Smooth muscle cell (in vitro differentiated cells): ENCODE data around the gene LMNTD2. TPM values are rescaled to one million over a fixed set of nuclear protein-coding genes. Genes with fewer than 3 reads are reported as not detected.

ENCODE experiments used
- DNase-seq: peaks from one replicate; lab custom pipeline; 2025; ENCODE audit not compliant: unreplicated experiment; lab: John Stamatoyannopoulos, UW
- H2AFZ ChIP-seq: fragments of 200-600 bp; sonication (generic); 2 replicates; pipeline ENCODE4 v1.6.0; 2016; ENCODE audit warnings: antibody characterized with exemption, low read depth, mild to moderate bottlenecking
- H3F3A ChIP-seq: fragments of 200-600 bp; sonication (generic); 2 replicates; pipeline ENCODE4 v1.6.0; 2017; ENCODE audit warnings: antibody characterized with exemption, low read depth
- H3K27ac ChIP-seq: fragments of 200-600 bp; sonication (generic); 2 replicates; pipeline ENCODE4 v1.5.1; 2016; ENCODE audit warnings: low read depth, mild to moderate bottlenecking
- H3K27me3 ChIP-seq: fragments of 200-600 bp; sonication (generic); 2 replicates; pipeline ENCODE4 v1.6.1; 2016; ENCODE audit warnings: low read depth, mild to moderate bottlenecking
- H3K36me3 ChIP-seq: fragments of 200-600 bp; sonication (generic); 2 replicates; pipeline ENCODE4 v1.5.1; 2016; ENCODE audit warnings: low read depth
- H3K4me1 ChIP-seq: fragments of 200-600 bp; sonication (generic); 2 replicates; pipeline ENCODE4 v1.5.1; 2016; ENCODE audit warnings: low read depth
- H3K4me2 ChIP-seq: fragments of 200-600 bp; sonication (generic); 2 replicates; pipeline ENCODE4 v1.6.0; 2016; ENCODE audit warnings: mild to moderate bottlenecking
- H3K4me3 ChIP-seq: fragments of 200-600 bp; sonication (generic); 2 replicates; pipeline ENCODE4 v1.5.1; 2016; ENCODE audit warnings: mild to moderate bottlenecking
- H3K79me2 ChIP-seq: fragments of 200-600 bp; sonication (generic); 2 replicates; pipeline ENCODE4 v1.6.0; 2016; ENCODE audit warnings: low read depth, mild to moderate bottlenecking
- H3K9ac ChIP-seq: fragments of 200-600 bp; sonication (generic); 2 replicates; pipeline ENCODE4 v1.6.0; 2016; ENCODE audit warnings: low read depth
- H3K9me3 ChIP-seq: fragments of 200-600 bp; sonication (generic); replicated peaks from 2 replicates; pipeline ENCODE4 v1.5.1; 2016; ENCODE audit warnings: low read depth
- H4K20me1 ChIP-seq: fragments of 200-600 bp; sonication (generic); 2 replicates; pipeline ENCODE4 v1.6.0; 2016; ENCODE audit warnings: low read depth
- CTCF ChIP-seq: fragments of 200-600 bp; sonication (generic); IDR thresholded peaks from 2 replicates; pipeline ENCODE4 v1.5.1; 2017; ENCODE audit warnings: borderline replicate concordance, mild to moderate bottlenecking, antibody characterized with exemption; ENCODE audit not compliant: insufficient read depth, poor library complexity, severe bottlenecking
- WGBS: methylation state at CpG from one replicate; pipeline ENCODE4 v1.1.7; 2016; ENCODE audit warnings: low lambda C conversion rate; 5-methylcytosine and 5-hydroxymethylcytosine counted together
- polyA plus RNA-seq: library from polyadenylated mRNA; unstranded; fragments of >200 nt; fragmentation: Nextera tagmentation; extraction: Ambion mirVana; gene quantifications from 2 replicates; pipeline ENCODE4 v1.2.1, GENCODE V29; 2016
- total RNA-seq: library from RNA; depleted of rRNA; stranded (reverse); fragments of >200 nt; gene quantifications from 2 replicates; pipeline ENCODE4 v1.2.3, GENCODE V29; 2014

LMNTD2 gene
- total and polyA plus RNA-seq, 2 experiments from 2014 or later, result 3.6 TPM; not detected in 1

GRCh38 chr11:598005-598680 lies 37.6 kb upstream of the LMNTD2 start:
- H3K4me2 ChIP-seq, result no peak overlapping the region
- H3K4me3 ChIP-seq, result no peak overlapping the region
- H3K79me2 ChIP-seq, result peaks cover 16% of the 10 kb centered on the region
- 97% methylated on average over 24 of the region's 30 CpGs for WGBS
- H3K4me1 ChIP-seq, result no peaks in the 10 kb centered on the region
- H3K27me3 ChIP-seq, result no peaks in the 10 kb centered on the region
- no peaks in the 10 kb centered on the region for H3F3A ChIP-seq
- H3K9ac ChIP-seq, result no peak overlapping the region
- H4K20me1 ChIP-seq, result peaks cover 79% of the 10 kb centered on the region
- H3K9me3 ChIP-seq, result no peaks in the 10 kb centered on the region
- DNase-seq, result no peak
- H2AFZ ChIP-seq, result no peak overlapping the region
- no peak for TF ChIP-seq CTCF
- peaks cover 6% of the 10 kb centered on the region for H3K36me3 ChIP-seq
- H3K27ac ChIP-seq, result no peak overlapping the region

- no peaks in the 10 kb centered on the region for H3F3A ChIP-seq
- peak; percentile 11 for TF ChIP-seq CTCF
- no peak overlapping the region for H3K9ac ChIP-seq
- H3K4me3 ChIP-seq, result no peak overlapping the region
- H3K4me1 ChIP-seq, result no peaks in the 10 kb centered on the region
- H3K36me3 ChIP-seq, result peaks cover 6% of the 10 kb centered on the region
- H4K20me1 ChIP-seq, result peaks cover 76% of the 10 kb centered on the region
- H3K4me2 ChIP-seq, result no peak overlapping the region
- WGBS, result 96% methylated on average over 28 of the region's 29 CpGs
- no peak overlapping the region for H2AFZ ChIP-seq
- H3K27ac ChIP-seq, result no peak overlapping the region
- no peak for DNase-seq
- H3K79me2 ChIP-seq, result peaks cover 18% of the 10 kb centered on the region
- H3K27me3 ChIP-seq, result no peaks in the 10 kb centered on the region
- H3K9me3 ChIP-seq, result no peaks in the 10 kb centered on the region
These were observed 36.7 kb upstream of the LMNTD2 start for GRCh38 chr11:597166-597725.

GRCh38 chr11:596374-596773 lies 35.8 kb upstream of the LMNTD2 start:
- Histone ChIP-seq H3K27ac (no peak overlapping the region), H4K20me1 (peaks cover 73% of the 10 kb centered on the region), H3K27me3 (no peaks in the 10 kb centered on the region), H3K4me1 (no peaks in the 10 kb centered on the region), H3K9me3 (no peaks in the 10 kb centered on the region), H3K4me2 (no peak overlapping the region), H3K79me2 (peaks cover 20% of the 10 kb centered on the region), H3K36me3 (peaks cover 2% of the 10 kb centered on the region), H3K9ac (no peak overlapping the region), H3K4me3 (no peak overlapping the region), H3F3A (no peaks in the 10 kb centered on the region), H2AFZ (no peak overlapping the region)
- no peak for DNase-seq
- no peak for TF ChIP-seq CTCF
- 95% methylated on average over 10 of the region's 10 CpGs for WGBS

- 94% methylated on average over 10 of the region's 10 CpGs for WGBS
- no peaks in the 10 kb centered on the region for H3K9me3 ChIP-seq
- peaks cover 27% of the 10 kb centered on the region for H3K79me2 ChIP-seq
- no peaks in the 10 kb centered on the region for H3K27me3 ChIP-seq
- H3F3A ChIP-seq, result no peaks in the 10 kb centered on the region
- H3K4me2 ChIP-seq, result no peak overlapping the region
- no peak overlapping the region for H3K27ac ChIP-seq
- H3K9ac ChIP-seq, result no peak overlapping the region
- H2AFZ ChIP-seq, result no peak overlapping the region
- peaks cover 82% of the 10 kb centered on the region for H4K20me1 ChIP-seq
- no peaks in the 10 kb centered on the region for H3K36me3 ChIP-seq
- DNase-seq, result no peak
- no peak overlapping the region for H3K4me3 ChIP-seq
- no peaks in the 10 kb centered on the region for H3K4me1 ChIP-seq
- no peak for TF ChIP-seq CTCF
These were observed 34.9 kb upstream of the LMNTD2 start for GRCh38 chr11:595400-595799.
